Measurements from ENCODE around the gene LSM4. TPM values are rescaled to one million over a fixed set of nuclear protein-coding genes. Genes with fewer than 3 reads are reported as not detected.

Gene LSM4
- total and polyA plus RNA-seq, 2 of the 13 experiments (the other 11 are each of a cell fraction or from before 2014, with no cell fraction given), result 65.8 to 166 TPM

GRCh38 chr19:18274219-18274780 is 48.6 kb downstream of the LSM4 start, which contains the start of gene IQCN (continued):
- no peak for TF ChIP-seq CREB3 (CRISPR knock-in tag; IDR thresholded peaks at IDR 0.05)
- TF ChIP-seq HDAC6 (IDR thresholded peaks at IDR 0.05; ENCODE audit: low read depth, low read length), result no peak
- TF ChIP-seq POLR2AphosphoS5 (IDR thresholded peaks at IDR 0.05; ENCODE audit: low read depth, low read length), result 0 out of 2 replicates have a peak, but pooled peaks have one; percentile 9
- no peak for TF ChIP-seq ZNF784 (CRISPR knock-in tag; IDR thresholded peaks at IDR 0.05; ENCODE audit: borderline replicate concordance)

GRCh38 chr19:18273561-18274218 is 49.2 kb downstream of the LSM4 start:
- Histone ChIP-seq H3K79me2 (ENCODE audit: insufficient read depth, low read length) (peaks cover 5% of the 10 kb centered on the region), H3K36me3 (replicated peaks in 1 of 2; ENCODE audit: control insufficient read depth in 1 of 2, insufficient read depth in 2 of 2, low read length in 2 of 2) (peaks cover under 1 to 5% of the 10 kb centered on the region in 2 experiments; a peak in 4 of 5 replicates), H3K27ac (ENCODE audit: extremely low read length, insufficient read depth, low read length) (peak overlapping the region; percentile 73), H2AFZ (ENCODE audit: low read length) (no peak overlapping the region), H3K9ac (ENCODE audit: insufficient read depth, low read depth, low read length) (no peak overlapping the region), H3K4me2 (ENCODE audit: low read depth, low read length) (peak overlapping the region; percentile 78), H4K20me1 (ENCODE audit: insufficient read depth, low read length) (peaks cover 21% of the 10 kb centered on the region), H3K4me1 (ENCODE audit: insufficient read depth, low read length) (peaks cover 59% of the 10 kb centered on the region), H3K27me3 (ENCODE audit: control insufficient read depth in 1 of 2, insufficient read depth in 2 of 2, low read length in 2 of 2) (no peaks in the 10 kb centered on the region), H3K4me3 (replicated peaks in 1 of 3; ENCODE audit: insufficient read depth in 1 of 3, low read depth in 2 of 3, low read length in 3 of 3) (no peak overlapping the region; a peak in 1 of 6 replicates), H3K9me3 (ENCODE audit: low read length) (no peaks in the 10 kb centered on the region)
- WGBS (ENCODE audit: low lambda C conversion rate), result 82% methylated on average over 13 of the region's 13 CpGs
- no TSS peak for BruUV-seq (replicated peaks)
- no peak for FAIRE-seq
- ChIA-PET CTCF (ENCODE audit: low intra/inter-chr PET ratio, low total read pairs) (no interaction called here), POLR2A (interaction anchor here (0.8 to 3.3 kb wide), 15 partner anchors 12 to 165 kb away, joined by 3 to 23 read pairs (median 7); partner anchors contain the start of genes GDF15 and LSM4)
- intact Hi-C loops (cut with micrococcal nuclease; ENCODE audit: unreplicated experiment), result no loop called here
- DNase-seq (ENCODE audit: low spot score), result no peak
- in situ Hi-C loops (cut with HindIII; ENCODE audit: extremely low pct_ligation_motif_present, low pct_unique_long_range_greater_than_20kb), result loop anchor here (10.0 kb wide), 1 partner anchor 141 kb away; the partner anchor contains the start of gene SSBP4
- ATAC-seq, result no peak
- TF ChIP-seq CERS6 (CRISPR knock-in tag; IDR thresholded peaks at IDR 0.05) (no peak), NFAT5 (CRISPR knock-in tag; IDR thresholded peaks at IDR 0.05) (no peak), ZNF879 (CRISPR knock-in tag; IDR thresholded peaks at IDR 0.05) (no peak), SMAD9 (CRISPR knock-in tag; IDR thresholded peaks at IDR 0.05) (no peak), SRSF4 (IDR thresholded peaks at IDR 0.05; ENCODE audit: low read depth, low read length, poor library complexity, severe bottlenecking) (no peak), GRHL1 (CRISPR knock-in tag; conservative IDR thresholded peaks at IDR 0.05) (no peak), ZNF350 (CRISPR knock-in tag; IDR thresholded peaks at IDR 0.05; ENCODE audit: borderline replicate concordance, low read depth) (no peak)
